PC-3 (cell line): ENCODE measurements around the gene POMT1. TPM values are rescaled to one million over a fixed set of nuclear protein-coding genes. Genes with fewer than 3 reads are reported as not detected.

ENCODE experiments used
- ATAC-seq: fragments of 200-7000 bp; cut with Tn5 transposase; 2 replicates; pipeline ENCODE4 v1.9.1; 2020; ENCODE audit warnings: mild to moderate bottlenecking, moderate library complexity
- BruUV-seq: library from RNA; stranded (reverse); fragments of 400-500 nt; replicated peaks from 2 replicates; lab custom pipeline; 2021; lab: Mats Ljungman, UMichigan
- CTCF ChIA-PET: fragments of 300-600 bp; sonication (Branson Sonifier 250); formaldehyde crosslinking; loops from one replicate; lab custom pipeline; 2022; ENCODE audit warnings: antibody characterized with exemption; lab: Charles Lee
- POLR2A ChIA-PET: fragments of 300-600 bp; sonication (Branson Sonifier 250); formaldehyde crosslinking; loops from one replicate; lab custom pipeline; 2022; ENCODE audit warnings: antibody characterized with exemption; ENCODE audit not compliant: unreplicated experiment; lab: Charles Lee
- DNase-seq: peaks from one replicate; pipeline ENCODE4 v3.0.0-alpha.2; 2015
- H2AFZ ChIP-seq: fragments of 300-600 bp; sonication (generic); 2 replicates; pipeline ENCODE4 v1.6.0; 2016; ENCODE audit warnings: antibody characterized with exemption, low read length
- H3F3A ChIP-seq: fragments of 300-600 bp; sonication (generic); one replicate; pipeline ENCODE4 v1.6.0; 2017; ENCODE audit warnings: antibody characterized with exemption, low read length, control low read depth, mild to moderate bottlenecking; ENCODE audit not compliant: unreplicated experiment
- H3K27ac ChIP-seq: fragments of 300-600 bp; sonication (generic); 2 replicates; pipeline ENCODE4 v1.5.1; 2016; ENCODE audit warnings: mild to moderate bottlenecking, low read length
- H3K27me3 ChIP-seq: fragments of 300-600 bp; sonication (generic); 2 replicates; pipeline ENCODE4 v1.6.1; 2016; ENCODE audit warnings: low read length, mixed read lengths
- H3K36me3 ChIP-seq: fragments of 300-600 bp; sonication (generic); 2 replicates; pipeline ENCODE4 v1.6.1; 2016; ENCODE audit warnings: low read depth, mixed run types, low read length, mixed read lengths
- H3K4me1 ChIP-seq: fragments of 300-600 bp; sonication (generic); 2 replicates; pipeline ENCODE4 v1.5.1; 2016; ENCODE audit warnings: low read length; ENCODE audit not compliant: insufficient read depth
- H3K4me2 ChIP-seq: fragments of 300-600 bp; sonication (generic); 2 replicates; pipeline ENCODE4 v1.6.0; 2016; ENCODE audit warnings: low read length
- H3K4me3 ChIP-seq: fragments of 300-600 bp; sonication (generic); 2 replicates; pipeline ENCODE4 v1.5.1; 2016; ENCODE audit warnings: mild to moderate bottlenecking, low read length, mixed read lengths
- H3K79me2 ChIP-seq: fragments of 300-600 bp; sonication (generic); 2 replicates; pipeline ENCODE4 v1.6.1; 2017; ENCODE audit warnings: low read length, mixed read lengths
- H3K9ac ChIP-seq: fragments of 300-600 bp; sonication (generic); 2 replicates; pipeline ENCODE4 v1.6.0; 2016; ENCODE audit warnings: mild to moderate bottlenecking, low read length
- H3K9me2 ChIP-seq: fragments of 300-600 bp; sonication (generic); replicated peaks from 2 replicates; pipeline ENCODE4 v1.6.1; 2016; ENCODE audit warnings: mixed run types, low read length, mixed read lengths
- H3K9me3 ChIP-seq: fragments of 300-600 bp; sonication (generic); 2 replicates; pipeline ENCODE4 v1.6.1; 2016; ENCODE audit warnings: low read length, mixed read lengths
- H4K20me1 ChIP-seq: fragments of 300-600 bp; sonication (generic); 2 replicates; pipeline ENCODE4 v1.6.1; 2016; ENCODE audit warnings: low read length, mixed read lengths
- CTCF ChIP-seq: fragments of 300-600 bp; sonication (generic); conservative IDR thresholded peaks from 2 replicates; pipeline ENCODE4 v1.5.1; 2017; ENCODE audit warnings: antibody characterized with exemption, low read depth, mild to moderate bottlenecking, low read length
- EZH2 ChIP-seq: fragments of 300-600 bp; sonication (generic); IDR thresholded peaks from one replicate; pipeline ENCODE4 v1.6.1; 2017; ENCODE audit warnings: antibody characterized with exemption, mild to moderate bottlenecking, low read length; ENCODE audit not compliant: unreplicated experiment
- EZH2phosphoT487 ChIP-seq: fragments of 300-600 bp; sonication (generic); IDR thresholded peaks from 2 replicates; pipeline ENCODE4 v1.6.1; 2018; ENCODE audit warnings: mild to moderate bottlenecking, antibody characterized with exemption, low read length, borderline replicate concordance
- intact Hi-C: fragments of 100-400 bp; cut with micrococcal nuclease; formaldehyde crosslinking; loops from 2 replicates; pipeline ENCODE4 v1.9.0; 2023
- total RNA-seq: library from RNA; depleted of rRNA; stranded (reverse); fragments of >200 nt; gene quantifications from 2 replicates; pipeline ENCODE4 v1.2.3, GENCODE V29; 2014

The POMT1 gene
- total RNA-seq, 1 experiment from 2014 or later: 24.1 TPM

GRCh38 chr9:131484560-131485185 lies 18.0 kb upstream of the POMT1 start:
- Histone ChIP-seq H3K4me2 (no peak overlapping the region), H3F3A (no peaks in the 10 kb centered on the region), H3K79me2 (no peaks in the 10 kb centered on the region), H3K9me2 (no peaks in the 10 kb centered on the region), H3K27me3 (no peaks in the 10 kb centered on the region), H3K4me1 (no peaks in the 10 kb centered on the region), H4K20me1 (0 out of 2 replicates have a peak, but pooled peaks cover 3% of the 10 kb centered on the region), H3K9ac (no peak overlapping the region), H3K27ac (no peak overlapping the region), H2AFZ (no peak overlapping the region), H3K9me3 (no peaks in the 10 kb centered on the region), H3K4me3 (no peak overlapping the region), H3K36me3 (peaks cover 29% of the 10 kb centered on the region)
- ChIA-PET CTCF (no interaction called here), POLR2A (no interaction called here)
- no peak for ATAC-seq
- no peak for DNase-seq
- BruUV-seq: no TSS peak
- TF ChIP-seq EZH2phosphoT487 (no peak), CTCF (no peak), EZH2 (no peak)
- intact Hi-C loops: no loop called here

GRCh38 chr9:131485206-131485605 lies 17.5 kb upstream of the POMT1 start:
- no peaks in the 10 kb centered on the region for H3K4me1 ChIP-seq
- no peaks in the 10 kb centered on the region for H3K9me3 ChIP-seq
- peaks cover 25% of the 10 kb centered on the region; the same call in 1 of the 2 replicates for H3K36me3 ChIP-seq
- no peaks in the 10 kb centered on the region for H3K9me2 ChIP-seq
- H3K27ac ChIP-seq: no peak overlapping the region
- no peaks in the 10 kb centered on the region for H4K20me1 ChIP-seq
- intact Hi-C loops: no loop called here
- no peak overlapping the region for H3K4me3 ChIP-seq
- ATAC-seq (no peak), DNase-seq (no peak)
- H3K27me3 ChIP-seq: no peaks in the 10 kb centered on the region
- no peak overlapping the region for H3K4me2 ChIP-seq
- no peaks in the 10 kb centered on the region for H3F3A ChIP-seq
- CTCF ChIA-PET: no interaction called here
- no peaks in the 10 kb centered on the region for H3K79me2 ChIP-seq
- no peak overlapping the region for H3K9ac ChIP-seq
- POLR2A ChIA-PET: no interaction called here
- BruUV-seq: no TSS peak
- TF ChIP-seq EZH2: no peak
- H2AFZ ChIP-seq: no peak overlapping the region

- intact Hi-C loops: no loop called here
- no peak overlapping the region for H2AFZ ChIP-seq
- H3K4me2 ChIP-seq: no peak overlapping the region
- no TSS peak for BruUV-seq
- DNase-seq: no peak
- ChIA-PET CTCF (no interaction called here), POLR2A (no interaction called here)
- ATAC-seq: no peak
- no peak overlapping the region for H3K9ac ChIP-seq
- no peaks in the 10 kb centered on the region for H3F3A ChIP-seq
- no peaks in the 10 kb centered on the region for H3K79me2 ChIP-seq
- H3K27me3 ChIP-seq: no peaks in the 10 kb centered on the region
- H3K36me3 ChIP-seq: peaks cover 24% of the 10 kb centered on the region; the same call in 1 of the 2 replicates
- no peak overlapping the region for H3K27ac ChIP-seq
- no peak for TF ChIP-seq EZH2
- H3K9me3 ChIP-seq: no peaks in the 10 kb centered on the region
- H3K4me1 ChIP-seq: no peaks in the 10 kb centered on the region
- H3K9me2 ChIP-seq: no peaks in the 10 kb centered on the region
- H3K4me3 ChIP-seq: no peak overlapping the region
- H4K20me1 ChIP-seq: no peaks in the 10 kb centered on the region
Observed at GRCh38 chr9:131485728-131486422, 16.8 kb upstream of the POMT1 start.
